ENCODE measurements around the gene AMER3.

DNA sequence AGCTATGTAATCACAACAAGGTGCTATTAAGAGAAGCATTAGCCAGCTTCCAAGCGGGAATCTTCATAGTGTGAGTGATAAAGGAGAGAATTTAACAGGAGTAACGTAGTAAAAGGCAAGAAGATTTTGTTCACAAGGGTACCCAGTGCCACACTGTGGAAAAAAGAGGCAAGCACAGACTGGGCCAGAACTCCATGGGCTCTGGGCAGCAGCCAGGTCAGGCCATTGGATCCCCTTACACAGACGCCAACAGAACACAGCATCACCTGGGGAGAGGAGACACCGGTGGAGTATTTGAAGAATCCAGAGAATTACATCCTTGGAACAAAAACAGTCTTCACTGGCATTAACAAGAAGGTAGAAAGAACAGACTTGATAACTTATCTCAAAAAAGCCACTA lies 21.2 kb downstream of the AMER3 start:
- TF ChIP-seq, protein P1, sequence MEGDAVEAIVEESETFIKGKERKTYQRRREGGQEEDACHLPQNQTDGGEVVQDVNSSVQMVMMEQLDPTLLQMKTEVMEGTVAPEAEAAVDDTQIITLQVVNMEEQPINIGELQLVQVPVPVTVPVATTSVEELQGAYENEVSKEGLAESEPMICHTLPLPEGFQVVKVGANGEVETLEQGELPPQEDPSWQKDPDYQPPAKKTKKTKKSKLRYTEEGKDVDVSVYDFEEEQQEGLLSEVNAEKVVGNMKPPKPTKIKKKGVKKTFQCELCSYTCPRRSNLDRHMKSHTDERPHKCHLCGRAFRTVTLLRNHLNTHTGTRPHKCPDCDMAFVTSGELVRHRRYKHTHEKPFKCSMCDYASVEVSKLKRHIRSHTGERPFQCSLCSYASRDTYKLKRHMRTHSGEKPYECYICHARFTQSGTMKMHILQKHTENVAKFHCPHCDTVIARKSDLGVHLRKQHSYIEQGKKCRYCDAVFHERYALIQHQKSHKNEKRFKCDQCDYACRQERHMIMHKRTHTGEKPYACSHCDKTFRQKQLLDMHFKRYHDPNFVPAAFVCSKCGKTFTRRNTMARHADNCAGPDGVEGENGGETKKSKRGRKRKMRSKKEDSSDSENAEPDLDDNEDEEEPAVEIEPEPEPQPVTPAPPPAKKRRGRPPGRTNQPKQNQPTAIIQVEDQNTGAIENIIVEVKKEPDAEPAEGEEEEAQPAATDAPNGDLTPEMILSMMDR (IDR thresholded peaks at IDR 0.05) = no peak
- TF ChIP-seq POLR2AphosphoS5 (IDR thresholded peaks at IDR 0.05) = no peak
